SJSA1 (cell line): Measurements from ENCODE around the gene ITGA5. TPM values are rescaled to one million over a fixed set of nuclear protein-coding genes. Genes with fewer than 3 reads are reported as not detected.
A peak's percentile ranks its signal among the peaks of the same experiment; 100 is the strongest.

Experiments
- DNase-seq, 2 experiments: peaks; one replicate each; pipeline ENCODE4 v3.0.0-alpha.2; 2015 to 2020; ENCODE audit warnings: low spot score in 2 of 2, low read depth in 1 of 2
- H3K27ac ChIP-seq: fragments of 250-450 bp; sonication (Bioruptor Pico); 2 replicates; pipeline ENCODE4 v1.5.1; 2020; ENCODE audit warnings: mild to moderate bottlenecking, moderate library complexity
- H3K27me3 ChIP-seq: fragments of 250-450 bp; sonication (Bioruptor Pico); replicated peaks from 2 replicates; pipeline ENCODE4 v1.5.1; 2020; ENCODE audit warnings: mild to moderate bottlenecking, moderate library complexity
- H3K36me3 ChIP-seq: fragments of 250-450 bp; sonication (Bioruptor Pico); 2 replicates; pipeline ENCODE4 v1.5.1; 2020; ENCODE audit warnings: mild to moderate bottlenecking
- H3K4me1 ChIP-seq: fragments of 250-450 bp; sonication (Bioruptor Pico); replicated peaks from 2 replicates; pipeline ENCODE4 v1.6.1; 2021; ENCODE audit warnings: mild to moderate bottlenecking
- H3K4me3 ChIP-seq: fragments of 250-450 bp; sonication (Bioruptor Pico); 2 replicates; pipeline ENCODE4 v1.5.1; 2020; ENCODE audit warnings: mild to moderate bottlenecking
- H3K9me3 ChIP-seq: fragments of 250-450 bp; sonication (Bioruptor Pico); replicated peaks from 2 replicates; pipeline ENCODE4 v1.5.1; 2020; ENCODE audit warnings: mild to moderate bottlenecking
- total RNA-seq: library from RNA; depleted of rRNA; stranded (reverse); fragments of >200 nt; shearing (Covaris generic); gene quantifications from 2 replicates; pipeline ENCODE4 v1.2.3, GENCODE V29; 2014

The ITGA5 gene
- total RNA-seq, 1 experiment from 2014 or later, result 99.4 TPM

- Histone ChIP-seq H3K4me1 (peaks cover 24% of the 10 kb centered on the region), H3K36me3 (no peaks in the 10 kb centered on the region), H3K4me3 (no peak within 1 kb of the TSS), H3K9me3 (no peaks in the 10 kb centered on the region), H3K27ac (peak within 1 kb of the TSS; percentile 46; the same call in 1 of the 2 replicates), H3K27me3 (no peaks in the 10 kb centered on the region)
- no peak for DNase-seq
These were observed 34.5 kb downstream of the ITGA5 start, which contains the start of gene ZNF385A for GRCh38 chr12:54384591-54385041. ZNF385A (minus strand) TSS chr12:54384733; CDS start chr12:54384514, 219 bp downstream.

GRCh38 chr12:54383041-54383609, 35.9 kb downstream of the ITGA5 start:
- Histone ChIP-seq H3K36me3 (no peaks in the 10 kb centered on the region), H3K27ac (peak overlapping the region; percentile 46; the same call in 1 of the 2 replicates), H3K4me3 (no peak overlapping the region), H3K27me3 (no peaks in the 10 kb centered on the region), H3K4me1 (peaks cover 29% of the 10 kb centered on the region), H3K9me3 (no peaks in the 10 kb centered on the region)
- peak; percentile 71 to 78 for DNase-seq

- H3K4me1 ChIP-seq, result peaks cover 20% of the 10 kb centered on the region
- H3K4me3 ChIP-seq, result no peak overlapping the region
- H3K9me3 ChIP-seq, result no peaks in the 10 kb centered on the region
- no peaks in the 10 kb centered on the region for H3K27me3 ChIP-seq
- no peak overlapping the region for H3K27ac ChIP-seq
- no peak for DNase-seq
- no peaks in the 10 kb centered on the region for H3K36me3 ChIP-seq
These were observed 37.9 kb downstream of the ITGA5 start for GRCh38 chr12:54381136-54381535.

GRCh38 chr12:54379398-54380201, 39.5 kb downstream of the ITGA5 start:
- Histone ChIP-seq H3K27ac (no peak overlapping the region), H3K36me3 (no peaks in the 10 kb centered on the region), H3K9me3 (no peaks in the 10 kb centered on the region), H3K4me1 (peaks cover 26% of the 10 kb centered on the region), H3K27me3 (no peaks in the 10 kb centered on the region), H3K4me3 (peak overlapping the region; percentile 40)
- peak; percentile 74 to 93 for DNase-seq

- no peaks in the 10 kb centered on the region for H3K36me3 ChIP-seq
- H3K4me1 ChIP-seq, result peaks cover 27% of the 10 kb centered on the region
- no peaks in the 10 kb centered on the region for H3K27me3 ChIP-seq
- peak in 1 of 2 experiments; percentile 66 for DNase-seq
- no peaks in the 10 kb centered on the region for H3K9me3 ChIP-seq
- H3K4me3 ChIP-seq, result peak overlapping the region; percentile 40
- no peak overlapping the region for H3K27ac ChIP-seq
These were observed 40.2 kb downstream of the ITGA5 start for GRCh38 chr12:54378796-54379397.

- H3K36me3 ChIP-seq, result no peaks in the 10 kb centered on the region
- H3K4me3 ChIP-seq, result no peak overlapping the region
- H3K4me1 ChIP-seq, result peaks cover 25% of the 10 kb centered on the region
- H3K27me3 ChIP-seq, result no peaks in the 10 kb centered on the region
- DNase-seq, result no peak
- H3K9me3 ChIP-seq, result no peaks in the 10 kb centered on the region
- no peak overlapping the region for H3K27ac ChIP-seq
These were observed 41.1 kb downstream of the ITGA5 start for GRCh38 chr12:54377797-54378515.

- peaks cover 23% of the 10 kb centered on the region for H3K4me1 ChIP-seq
These were observed 42.1 kb downstream of the ITGA5 start for GRCh38 chr12:54377007-54377406.

GRCh38 chr12:54376596-54376995, 42.5 kb downstream of the ITGA5 start:
- Histone ChIP-seq H3K4me1 (peaks cover 23% of the 10 kb centered on the region), H3K36me3 (no peaks in the 10 kb centered on the region), H3K27ac (no peak overlapping the region), H3K4me3 (no peak overlapping the region), H3K9me3 (no peaks in the 10 kb centered on the region), H3K27me3 (no peaks in the 10 kb centered on the region)
- no peak for DNase-seq

More at GRCh38 chr12:54377007-54377406, 42.1 kb downstream of the ITGA5 start:
- H3K36me3 ChIP-seq, result no peaks in the 10 kb centered on the region
- no peak for DNase-seq
- no peak overlapping the region for H3K4me3 ChIP-seq
- H3K27ac ChIP-seq, result no peak overlapping the region
- no peaks in the 10 kb centered on the region for H3K27me3 ChIP-seq
- H3K9me3 ChIP-seq, result no peaks in the 10 kb centered on the region

- Histone ChIP-seq H3K9me3 (no peaks in the 10 kb centered on the region), H3K36me3 (no peaks in the 10 kb centered on the region), H3K4me3 (no peak overlapping the region), H3K27ac (no peak overlapping the region), H3K27me3 (no peaks in the 10 kb centered on the region), H3K4me1 (peaks cover 27% of the 10 kb centered on the region)
- no peak for DNase-seq
These were observed 43.8 kb downstream of the ITGA5 start for GRCh38 chr12:54375259-54375579.

- H3K36me3 ChIP-seq, result no peaks in the 10 kb centered on the region
- H3K27me3 ChIP-seq, result no peaks in the 10 kb centered on the region
- H3K4me3 ChIP-seq, result no peak overlapping the region
- no peak for DNase-seq
- no peak overlapping the region for H3K27ac ChIP-seq
- peaks cover 27% of the 10 kb centered on the region for H3K4me1 ChIP-seq
- no peaks in the 10 kb centered on the region for H3K9me3 ChIP-seq
These were observed 44.4 kb downstream of the ITGA5 start for GRCh38 chr12:54374562-54375258.

GRCh38 chr12:54373649-54374561, 45.2 kb downstream of the ITGA5 start:
- no peaks in the 10 kb centered on the region for H3K27me3 ChIP-seq
- H3K4me3 ChIP-seq, result no peak overlapping the region
- no peaks in the 10 kb centered on the region for H3K36me3 ChIP-seq
- peaks cover 23% of the 10 kb centered on the region for H3K4me1 ChIP-seq
- no peaks in the 10 kb centered on the region for H3K9me3 ChIP-seq
- H3K27ac ChIP-seq, result no peak overlapping the region
- no peak for DNase-seq

- H3K27ac ChIP-seq, result no peak overlapping the region
These were observed 46.8 kb downstream of the ITGA5 start for GRCh38 chr12:54372113-54372806.

More at GRCh38 chr12:54372113-54372806, 46.8 kb downstream of the ITGA5 start:
- Histone ChIP-seq H3K27me3 (no peaks in the 10 kb centered on the region), H3K4me1 (peaks cover 32% of the 10 kb centered on the region), H3K9me3 (no peaks in the 10 kb centered on the region), H3K36me3 (no peaks in the 10 kb centered on the region), H3K4me3 (no peak overlapping the region)
- no peak for DNase-seq
